Cardiac muscle cell (in vitro differentiated cells and primary cell): ENCODE measurements around the gene GRIA3. TPM values are rescaled to one million over a fixed set of nuclear protein-coding genes. Genes with fewer than 3 reads are reported as not detected.
A peak's percentile ranks its signal among the peaks of the same experiment; 100 is the strongest.

ENCODE experiments used
- DNase-seq, 2 donors: peaks; one replicate each; pipeline versions ENCODE4 v3.0.0 to v3.0.0-alpha.2; 2010 to 2017; ENCODE audit warnings: low read depth in 1 of 2, low spot score in 1 of 2
- H3K27ac ChIP-seq: fragments of 200-600 bp; sonication (generic); 2 replicates; pipeline ENCODE4 v1.5.1; 2016
- H3K27me3 ChIP-seq: fragments of 200-600 bp; sonication (generic); 2 replicates; pipeline ENCODE4 v1.6.0; 2016; ENCODE audit warnings: control low read depth
- H3K36me3 ChIP-seq: fragments of 200-600 bp; sonication (generic); 2 replicates; pipeline ENCODE4 v1.5.1; 2016; ENCODE audit warnings: control low read depth
- H3K4me1 ChIP-seq: fragments of 200-600 bp; sonication (generic); 2 replicates; pipeline ENCODE4 v1.8.1; 2017; ENCODE audit warnings: low read depth, mild to moderate bottlenecking, mixed run types
- H3K4me3 ChIP-seq: fragments of 200-600 bp; sonication (generic); 2 replicates; pipeline ENCODE4 v1.5.1; 2016; ENCODE audit warnings: mild to moderate bottlenecking
- H3K9me3 ChIP-seq: fragments of 200-600 bp; sonication (generic); 2 replicates; pipeline ENCODE4 v1.5.1; 2017; ENCODE audit warnings: low read depth, mild to moderate bottlenecking, control low read depth
- polyA plus RNA-seq: library from polyadenylated mRNA; unstranded; fragments of >200 nt; fragmentation: Nextera tagmentation; extraction: Ambion mirVana; gene quantifications from 2 replicates; pipeline ENCODE4 v1.2.1, GENCODE V29; 2016
- total RNA-seq: library from RNA; depleted of rRNA; stranded (reverse); fragments of >200 nt; gene quantifications from 2 replicates; pipeline ENCODE4 v1.2.3, GENCODE V29; 2016
- TF ChIP-seq, protein P1 (sequence below): IDR thresholded peaks from 2 replicates; pipeline ENCODE4 v1.5.1; 2012; ENCODE audit warnings: low read depth, mild to moderate bottlenecking, low read length

Gene GRIA3
- total and polyA plus RNA-seq, 2 experiments from 2014 or later, result 2.8 to 6.1 TPM

DNA sequence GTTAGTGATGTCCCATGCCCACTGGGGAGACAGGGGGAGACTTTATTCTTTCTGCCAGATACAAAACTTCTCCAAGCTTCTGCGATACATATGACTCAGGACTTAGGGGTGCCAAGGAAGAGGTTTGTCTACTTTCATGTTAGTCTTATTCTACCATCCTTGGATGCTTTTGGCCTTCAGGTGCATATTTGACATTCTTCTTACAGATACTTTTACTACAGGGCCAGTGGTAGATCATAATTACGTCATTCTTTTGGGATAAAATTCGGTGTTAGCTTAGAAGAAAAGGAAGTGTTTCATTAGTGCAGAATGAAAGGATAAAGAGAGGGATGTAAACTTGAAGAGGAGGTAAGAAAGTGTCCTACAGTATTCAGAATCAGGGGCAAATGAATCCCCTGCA, 303.6 kb downstream of the GRIA3 start:
- no peak overlapping the region for H3K4me3 ChIP-seq
- DNase-seq, result no peak
- H3K4me1 ChIP-seq, result no peaks in the 10 kb centered on the region
- no peaks in the 10 kb centered on the region for H3K27me3 ChIP-seq
- H3K27ac ChIP-seq, result no peak overlapping the region
- H3K9me3 ChIP-seq, result no peaks in the 10 kb centered on the region
- H3K36me3 ChIP-seq, result no peaks in the 10 kb centered on the region
- TF ChIP-seq, protein P1, sequence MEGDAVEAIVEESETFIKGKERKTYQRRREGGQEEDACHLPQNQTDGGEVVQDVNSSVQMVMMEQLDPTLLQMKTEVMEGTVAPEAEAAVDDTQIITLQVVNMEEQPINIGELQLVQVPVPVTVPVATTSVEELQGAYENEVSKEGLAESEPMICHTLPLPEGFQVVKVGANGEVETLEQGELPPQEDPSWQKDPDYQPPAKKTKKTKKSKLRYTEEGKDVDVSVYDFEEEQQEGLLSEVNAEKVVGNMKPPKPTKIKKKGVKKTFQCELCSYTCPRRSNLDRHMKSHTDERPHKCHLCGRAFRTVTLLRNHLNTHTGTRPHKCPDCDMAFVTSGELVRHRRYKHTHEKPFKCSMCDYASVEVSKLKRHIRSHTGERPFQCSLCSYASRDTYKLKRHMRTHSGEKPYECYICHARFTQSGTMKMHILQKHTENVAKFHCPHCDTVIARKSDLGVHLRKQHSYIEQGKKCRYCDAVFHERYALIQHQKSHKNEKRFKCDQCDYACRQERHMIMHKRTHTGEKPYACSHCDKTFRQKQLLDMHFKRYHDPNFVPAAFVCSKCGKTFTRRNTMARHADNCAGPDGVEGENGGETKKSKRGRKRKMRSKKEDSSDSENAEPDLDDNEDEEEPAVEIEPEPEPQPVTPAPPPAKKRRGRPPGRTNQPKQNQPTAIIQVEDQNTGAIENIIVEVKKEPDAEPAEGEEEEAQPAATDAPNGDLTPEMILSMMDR, result no peak

DNA sequence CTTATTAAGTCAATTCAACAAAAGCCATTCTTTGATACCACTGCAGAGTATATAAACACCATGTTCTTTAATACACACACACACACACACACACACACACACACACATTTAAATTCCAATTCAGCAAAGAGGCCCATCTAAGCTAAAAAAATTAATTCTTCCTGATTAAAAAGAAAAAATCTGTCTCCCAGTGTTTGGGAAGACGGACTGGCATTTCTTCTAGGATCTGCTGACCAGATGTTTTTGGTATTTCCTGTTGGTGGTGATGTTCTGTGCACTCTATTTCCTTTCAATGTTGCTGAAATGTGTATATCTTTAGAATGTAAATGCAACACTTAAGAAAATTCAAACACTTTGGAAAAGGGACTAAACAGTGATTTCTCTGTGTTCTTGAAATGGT, 304.9 kb downstream of the GRIA3 start:
- Histone ChIP-seq H3K9me3 (no peaks in the 10 kb centered on the region), H3K27me3 (no peaks in the 10 kb centered on the region), H3K36me3 (no peaks in the 10 kb centered on the region), H3K4me3 (no peak overlapping the region), H3K27ac (no peak overlapping the region), H3K4me1 (no peaks in the 10 kb centered on the region)
- peak in 1 of 2 donors; percentile 17 for DNase-seq
- TF ChIP-seq, protein P1, result no peak

DNA sequence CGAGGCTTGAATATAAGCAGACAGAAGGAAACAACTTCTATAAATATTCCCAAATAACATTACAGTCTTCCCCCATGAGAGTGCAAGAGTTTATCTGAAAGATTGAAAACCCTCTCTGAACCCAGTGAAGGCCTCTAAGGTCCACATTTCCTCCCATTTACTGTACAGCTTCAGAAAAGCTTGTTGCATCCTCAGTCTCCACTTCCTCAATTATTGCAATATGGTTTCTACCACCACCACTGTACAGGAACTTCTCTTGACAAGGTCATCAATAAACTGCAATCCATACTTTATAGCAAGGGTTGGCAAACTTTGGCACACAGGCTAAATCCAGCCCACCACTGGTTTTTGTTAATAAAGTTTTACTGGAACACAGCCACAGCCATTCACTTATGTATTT, 309.8 kb downstream of the GRIA3 start:
- H3K9me3 ChIP-seq, result no peaks in the 10 kb centered on the region
- no peak overlapping the region for H3K4me3 ChIP-seq
- H3K27me3 ChIP-seq, result no peaks in the 10 kb centered on the region
- no peaks in the 10 kb centered on the region for H3K36me3 ChIP-seq
- TF ChIP-seq, protein P1, result no peak
- DNase-seq, result no peak
- H3K4me1 ChIP-seq, result no peaks in the 10 kb centered on the region
- no peak overlapping the region for H3K27ac ChIP-seq

DNA sequence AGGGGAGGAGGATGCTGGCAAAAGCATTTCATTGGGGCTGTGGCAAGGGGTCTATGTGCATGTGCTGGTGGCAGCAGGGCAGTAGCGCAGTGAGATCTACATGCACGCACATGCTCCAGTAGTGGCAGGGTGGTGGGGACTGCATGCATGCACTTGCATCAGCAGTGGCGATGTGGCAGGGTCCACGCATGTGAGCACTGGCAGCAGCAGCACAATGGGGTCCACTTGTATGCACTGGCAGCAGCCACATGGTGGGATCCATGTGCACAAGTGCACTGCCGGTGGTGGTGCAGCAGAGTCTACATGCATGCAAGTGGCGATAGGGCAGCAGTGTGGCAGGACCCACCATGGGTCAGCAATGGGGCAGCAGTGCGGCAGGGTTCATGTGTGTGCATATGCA, 315.7 kb downstream of the GRIA3 start:
- Histone ChIP-seq H3K4me1 (no peaks in the 10 kb centered on the region), H3K9me3 (no peaks in the 10 kb centered on the region), H3K4me3 (no peak overlapping the region), H3K36me3 (no peaks in the 10 kb centered on the region), H3K27ac (no peak overlapping the region), H3K27me3 (no peaks in the 10 kb centered on the region)
- TF ChIP-seq, protein P1, result no peak
- DNase-seq, result no peak

DNA sequence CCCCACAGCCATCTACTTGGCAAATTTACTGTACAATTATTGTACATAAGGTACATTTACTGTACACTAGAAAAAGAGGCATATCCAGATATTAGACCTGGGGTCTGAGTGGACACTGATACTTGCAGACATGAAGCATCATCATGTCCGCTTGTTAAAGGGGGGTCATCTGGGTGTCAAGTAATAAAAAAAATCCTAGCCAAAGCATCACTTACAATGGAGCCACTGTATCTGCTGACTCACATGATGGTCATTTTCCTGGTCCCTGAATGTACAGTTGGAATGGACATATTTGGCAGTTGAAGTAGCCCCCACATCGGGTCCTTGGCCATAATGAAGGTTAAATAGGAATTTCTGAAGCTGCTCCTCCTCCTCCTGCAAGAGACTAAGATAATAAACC, 320.0 kb downstream of the GRIA3 start:
- Histone ChIP-seq H3K36me3 (no peaks in the 10 kb centered on the region), H3K4me1 (no peaks in the 10 kb centered on the region), H3K4me3 (no peak overlapping the region), H3K27me3 (no peaks in the 10 kb centered on the region), H3K9me3 (no peaks in the 10 kb centered on the region), H3K27ac (no peak overlapping the region)
- DNase-seq, result no peak
- TF ChIP-seq, protein P1, result no peak
